ENCODE results near the gene KIF18B.

- TF ChIP-seq FOXK2 (IDR thresholded peaks at IDR 0.05) (no peak), ZBTB33 (IDR thresholded peaks at IDR 0.05) (no peak)
Observed at GRCh38 chr17:44884941-44885340, 62.6 kb downstream of the KIF18B start.

Data from GM12878 (cell line).